Neural crest cell (in vitro differentiated cells): Measurements from ENCODE around the gene DAAM1. TPM values are rescaled to one million over a fixed set of nuclear protein-coding genes. Genes with fewer than 3 reads are reported as not detected.

ENCODE experiments used
- DNase-seq: peaks from one replicate; pipeline ENCODE4 v3.0.0; 2021; ENCODE audit warnings: low read depth, mixed read lengths, low spot score
- H3K27ac Mint-ChIP-seq: one replicate; pipeline ENCODE4 v1.8.0; 2021; ENCODE audit warnings: mild to moderate bottlenecking, mixed read lengths; ENCODE audit not compliant: unreplicated experiment
- H3K27me3 Mint-ChIP-seq: 2 replicates; pipeline ENCODE4 v1.8.0; 2021; ENCODE audit warnings: low read depth, mild to moderate bottlenecking, mixed read lengths
- H3K36me3 Mint-ChIP-seq: 2 replicates; pipeline ENCODE4 v1.8.0; 2021; ENCODE audit warnings: low read depth, mild to moderate bottlenecking, mixed read lengths
- H3K4me1 Mint-ChIP-seq: 2 replicates; pipeline ENCODE4 v1.8.0; 2021; ENCODE audit warnings: mixed read lengths
- H3K4me3 Mint-ChIP-seq: one replicate; pipeline ENCODE4 v1.8.0; 2021; ENCODE audit warnings: mild to moderate bottlenecking, mixed read lengths
- H3K9me3 Mint-ChIP-seq: 2 replicates; pipeline ENCODE4 v1.8.0; 2021; ENCODE audit warnings: mixed read lengths
- total RNA-seq: library from RNA; stranded (reverse); gene quantifications from 2 replicates; pipeline ENCODE4 v1.2.1, GENCODE V29; 2021
- TF ChIP-seq, protein P1 (sequence below): fragments of 200-600 bp; sonication (generic); conservative IDR thresholded peaks from 2 replicates; pipeline ENCODE4 v1.5.0; 2021; ENCODE audit warnings: antibody characterized with exemption, mild to moderate bottlenecking

DAAM1 gene
- total RNA-seq, 1 donor from 2014 or later: 47.2 TPM

DNA sequence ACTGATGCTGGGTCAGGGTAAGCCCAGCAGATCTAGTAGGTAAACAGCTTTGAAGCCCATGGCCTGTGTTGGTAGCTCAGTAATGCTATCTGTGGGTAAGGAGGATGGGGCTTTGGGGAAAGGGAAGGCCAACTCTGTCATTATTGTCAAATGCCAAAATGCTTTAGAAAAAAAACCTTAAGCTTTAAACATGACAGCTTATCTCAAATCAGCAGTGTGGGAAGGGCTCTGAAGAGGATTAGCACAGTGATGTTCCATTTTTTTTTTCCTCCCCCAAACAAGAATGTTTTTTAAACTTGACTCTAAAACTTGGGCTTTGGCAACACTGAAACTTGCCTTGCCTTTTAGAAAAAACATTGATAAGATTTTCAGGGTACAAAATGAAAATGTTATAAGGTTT lies 11.7 kb downstream of the DAAM1 start:
- H3K36me3 Mint-ChIP-seq: no peaks in the 10 kb centered on the region
- H3K4me1 Mint-ChIP-seq: peaks cover 9% of the 10 kb centered on the region
- TF ChIP-seq, protein P1, sequence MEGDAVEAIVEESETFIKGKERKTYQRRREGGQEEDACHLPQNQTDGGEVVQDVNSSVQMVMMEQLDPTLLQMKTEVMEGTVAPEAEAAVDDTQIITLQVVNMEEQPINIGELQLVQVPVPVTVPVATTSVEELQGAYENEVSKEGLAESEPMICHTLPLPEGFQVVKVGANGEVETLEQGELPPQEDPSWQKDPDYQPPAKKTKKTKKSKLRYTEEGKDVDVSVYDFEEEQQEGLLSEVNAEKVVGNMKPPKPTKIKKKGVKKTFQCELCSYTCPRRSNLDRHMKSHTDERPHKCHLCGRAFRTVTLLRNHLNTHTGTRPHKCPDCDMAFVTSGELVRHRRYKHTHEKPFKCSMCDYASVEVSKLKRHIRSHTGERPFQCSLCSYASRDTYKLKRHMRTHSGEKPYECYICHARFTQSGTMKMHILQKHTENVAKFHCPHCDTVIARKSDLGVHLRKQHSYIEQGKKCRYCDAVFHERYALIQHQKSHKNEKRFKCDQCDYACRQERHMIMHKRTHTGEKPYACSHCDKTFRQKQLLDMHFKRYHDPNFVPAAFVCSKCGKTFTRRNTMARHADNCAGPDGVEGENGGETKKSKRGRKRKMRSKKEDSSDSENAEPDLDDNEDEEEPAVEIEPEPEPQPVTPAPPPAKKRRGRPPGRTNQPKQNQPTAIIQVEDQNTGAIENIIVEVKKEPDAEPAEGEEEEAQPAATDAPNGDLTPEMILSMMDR: no peak
- H3K4me3 Mint-ChIP-seq: no peak overlapping the region
- no peaks in the 10 kb centered on the region for H3K27me3 Mint-ChIP-seq
- no peak for DNase-seq
- no peak overlapping the region for H3K27ac Mint-ChIP-seq
- H3K9me3 Mint-ChIP-seq: no peaks in the 10 kb centered on the region

- Mint-ChIP-seq H3K27ac (no peak overlapping the region), H3K4me1 (peaks cover 9% of the 10 kb centered on the region), H3K27me3 (no peaks in the 10 kb centered on the region), H3K36me3 (no peaks in the 10 kb centered on the region), H3K9me3 (no peaks in the 10 kb centered on the region), H3K4me3 (no peak overlapping the region)
- no peak for DNase-seq
- TF ChIP-seq, protein P1: no peak
Observed at GRCh38 chr14:59202031-59202430, 13.6 kb downstream of the DAAM1 start.

DNA sequence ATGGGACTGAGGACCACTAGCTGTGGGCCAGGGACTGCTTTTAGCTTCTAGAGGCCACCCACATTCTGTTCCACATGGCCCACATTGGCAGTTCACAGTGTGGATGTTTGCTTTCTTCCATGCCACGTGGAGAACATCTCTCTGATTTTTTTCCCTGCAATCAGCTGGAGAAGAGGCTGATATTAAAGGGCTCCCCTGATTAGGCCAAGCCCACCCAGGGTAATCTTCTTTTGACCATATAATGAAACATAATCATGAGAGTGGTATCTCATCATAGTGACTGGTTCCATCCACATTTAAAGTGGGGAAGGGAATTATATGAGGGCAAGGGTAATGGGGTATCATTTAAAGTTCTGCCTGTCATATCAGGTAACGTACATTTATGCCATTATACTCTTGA lies 15.8 kb downstream of the DAAM1 start:
- TF ChIP-seq, protein P1: no peak
- Mint-ChIP-seq H3K36me3 (no peaks in the 10 kb centered on the region), H3K4me3 (no peak overlapping the region), H3K9me3 (no peaks in the 10 kb centered on the region), H3K27ac (no peak overlapping the region), H3K27me3 (no peaks in the 10 kb centered on the region), H3K4me1 (peaks cover 4% of the 10 kb centered on the region)
- DNase-seq: no peak

DNA sequence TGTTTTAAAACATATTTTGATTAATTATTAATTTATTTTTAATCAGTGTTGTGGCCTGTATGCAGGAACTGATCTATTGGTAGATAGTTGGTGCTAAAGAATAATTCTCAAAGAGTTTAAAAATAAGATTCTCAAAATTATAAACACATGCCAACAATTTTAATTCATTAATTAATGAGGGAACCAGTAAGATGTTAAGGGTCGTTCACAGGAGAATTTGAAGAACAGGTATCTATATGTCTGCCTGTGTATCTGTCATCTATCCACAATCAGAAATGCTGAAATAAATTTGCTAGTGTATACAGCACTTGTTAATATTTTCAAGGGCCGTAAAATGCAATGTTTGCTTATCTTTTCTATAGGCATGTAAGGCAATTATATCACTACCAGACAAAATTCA lies 18.4 kb downstream of the DAAM1 start:
- no peak overlapping the region for H3K27ac Mint-ChIP-seq
- H3K4me3 Mint-ChIP-seq: no peak overlapping the region
- H3K36me3 Mint-ChIP-seq: no peaks in the 10 kb centered on the region
- TF ChIP-seq, protein P1: no peak
- H3K27me3 Mint-ChIP-seq: no peaks in the 10 kb centered on the region
- DNase-seq: no peak
- no peaks in the 10 kb centered on the region for H3K4me1 Mint-ChIP-seq
- H3K9me3 Mint-ChIP-seq: no peaks in the 10 kb centered on the region

- peaks cover 3% of the 10 kb centered on the region for H3K4me1 Mint-ChIP-seq
Observed at GRCh38 chr14:59207506-59207933, 19.1 kb downstream of the DAAM1 start.

More at GRCh38 chr14:59207506-59207933, 19.1 kb downstream of the DAAM1 start:
- TF ChIP-seq, protein P1: no peak
- Mint-ChIP-seq H3K36me3 (no peaks in the 10 kb centered on the region), H3K9me3 (no peaks in the 10 kb centered on the region), H3K27me3 (no peaks in the 10 kb centered on the region), H3K27ac (no peak overlapping the region), H3K4me3 (no peak overlapping the region)
- no peak for DNase-seq
